HepG2 (cell line): Measurements from ENCODE around the gene SDR42E2. TPM values are rescaled to one million over a fixed set of nuclear protein-coding genes. Genes with fewer than 3 reads are reported as not detected.

Experiments used
- ADNP ChIP-seq: sonication (generic); formaldehyde crosslinking; IDR thresholded peaks from 2 replicates; pipeline ENCODE4 v1.4.0; 2020; ENCODE audit warnings: missing genetic modification reagents
- CBFB ChIP-seq: sonication (generic); formaldehyde crosslinking; IDR thresholded peaks from 2 replicates; pipeline ENCODE4 v1.4.0; 2020; ENCODE audit warnings: missing genetic modification reagents
- CEBPB ChIP-seq: IDR thresholded peaks from 2 replicates; pipeline ENCODE4 v1.6.1; 2011; ENCODE audit warnings: low read depth, low read length, improper control_type of control experiment, borderline replicate concordance
- GFI1 ChIP-seq: sonication (generic); formaldehyde crosslinking; IDR thresholded peaks from 2 replicates; pipeline ENCODE4 v1.5.0; 2020; ENCODE audit warnings: missing genetic modification reagents, mild to moderate bottlenecking, borderline replicate concordance
- GLI4 ChIP-seq: sonication (generic); formaldehyde crosslinking; IDR thresholded peaks from 2 replicates; pipeline ENCODE4 v1.5.1; 2020; ENCODE audit warnings: missing genetic modification reagents, mild to moderate bottlenecking, moderate library complexity, borderline replicate concordance
- KDM5B ChIP-seq: sonication (generic); formaldehyde crosslinking; IDR thresholded peaks from 2 replicates; pipeline ENCODE4 v1.4.0; 2020; ENCODE audit warnings: missing genetic modification reagents, mild to moderate bottlenecking, borderline replicate concordance
- MXI1 ChIP-seq: IDR thresholded peaks from 3 replicates; pipeline ENCODE4 v1.6.1; 2012; ENCODE audit warnings: low read depth, low read length, inconsistent platforms, borderline replicate concordance
- NFE2L2 ChIP-seq: fragments of 150-350 bp; IDR thresholded peaks from 2 replicates; pipeline ENCODE4 v1.6.1; 2014; ENCODE audit warnings: low read length
- ZNF552 ChIP-seq: sonication (generic); formaldehyde crosslinking; IDR thresholded peaks from 2 replicates; pipeline ENCODE4 v1.9.0; 2022; ENCODE audit warnings: missing genetic modification reagents, mild to moderate bottlenecking, borderline replicate concordance
- ZNF83 ChIP-seq: sonication (generic); formaldehyde crosslinking; IDR thresholded peaks from 2 replicates; pipeline ENCODE4 v1.4.0; 2020; ENCODE audit warnings: missing genetic modification reagents, mild to moderate bottlenecking, borderline replicate concordance
- polyA plus RNA-seq, 8 experiments: library from polyadenylated mRNA; depleted of rRNA in 3 of 8; stranded (reverse) in 7 of 8; unstranded in 1 of 8; fragments of >200 nt; fragmentation: Illumina TruSeq in 4 of 8; extraction: Trizol in 4 of 8; gene quantifications; 2 replicates each; pipeline versions ENCODE4 v1.2.1 to v1.2.3, GENCODE V29; 2011 to 2016; ENCODE audit warnings: low read depth in 4 of 8, missing spikeins in 1 of 8, mixed read lengths in 1 of 8; ENCODE audit not compliant: insufficient read depth in 1 of 8
- total RNA-seq, 5 experiments: library from RNA; depleted of rRNA; stranded (reverse); fragments of >200 nt; fragmentation: Illumina TruSeq; extraction: Trizol; gene quantifications; 2 replicates each; pipeline ENCODE4 v1.2.3, GENCODE V29; 2016; ENCODE audit warnings: low read depth in 1 of 5
- TF ChIP-seq, protein P1 (sequence below): sonication (generic); formaldehyde crosslinking; IDR thresholded peaks from 2 replicates; pipeline ENCODE4 v1.5.0; 2020; ENCODE audit warnings: mild to moderate bottlenecking, missing genetic modification reagents
- TF ChIP-seq, protein P2 (sequence below): sonication (generic); formaldehyde crosslinking; IDR thresholded peaks from 2 replicates; pipeline ENCODE4 v1.9.0; 2022; ENCODE audit warnings: missing genetic modification reagents, mild to moderate bottlenecking, borderline replicate concordance
- TF ChIP-seq, protein P3 (sequence below): IDR thresholded peaks from 2 replicates; pipeline ENCODE4 v1.6.1; 2016; ENCODE audit warnings: missing compliant biosample characterization, missing genetic modification reagents, borderline replicate concordance
- TF ChIP-seq, protein P4 (sequence below): IDR thresholded peaks from 2 replicates; pipeline ENCODE4 v1.6.1; 2016; ENCODE audit warnings: mild to moderate bottlenecking
- TF ChIP-seq, protein P5 (sequence below): sonication (generic); formaldehyde crosslinking; IDR thresholded peaks from 2 replicates; pipeline ENCODE4 v1.8.0; 2022; ENCODE audit warnings: mild to moderate bottlenecking, missing genetic modification reagents, borderline replicate concordance
- TF ChIP-seq, protein P6 (sequence below): sonication (generic); formaldehyde crosslinking; IDR thresholded peaks from 2 replicates; pipeline ENCODE4 v1.5.1; 2020; ENCODE audit warnings: missing genetic modification reagents, mild to moderate bottlenecking, borderline replicate concordance

The SDR42E2 gene
- total and polyA plus RNA-seq, 2 of the 13 experiments (the other 11 are each of a cell fraction or from before 2014, with no cell fraction given) = 0.05 to 0.11 TPM

DNA sequence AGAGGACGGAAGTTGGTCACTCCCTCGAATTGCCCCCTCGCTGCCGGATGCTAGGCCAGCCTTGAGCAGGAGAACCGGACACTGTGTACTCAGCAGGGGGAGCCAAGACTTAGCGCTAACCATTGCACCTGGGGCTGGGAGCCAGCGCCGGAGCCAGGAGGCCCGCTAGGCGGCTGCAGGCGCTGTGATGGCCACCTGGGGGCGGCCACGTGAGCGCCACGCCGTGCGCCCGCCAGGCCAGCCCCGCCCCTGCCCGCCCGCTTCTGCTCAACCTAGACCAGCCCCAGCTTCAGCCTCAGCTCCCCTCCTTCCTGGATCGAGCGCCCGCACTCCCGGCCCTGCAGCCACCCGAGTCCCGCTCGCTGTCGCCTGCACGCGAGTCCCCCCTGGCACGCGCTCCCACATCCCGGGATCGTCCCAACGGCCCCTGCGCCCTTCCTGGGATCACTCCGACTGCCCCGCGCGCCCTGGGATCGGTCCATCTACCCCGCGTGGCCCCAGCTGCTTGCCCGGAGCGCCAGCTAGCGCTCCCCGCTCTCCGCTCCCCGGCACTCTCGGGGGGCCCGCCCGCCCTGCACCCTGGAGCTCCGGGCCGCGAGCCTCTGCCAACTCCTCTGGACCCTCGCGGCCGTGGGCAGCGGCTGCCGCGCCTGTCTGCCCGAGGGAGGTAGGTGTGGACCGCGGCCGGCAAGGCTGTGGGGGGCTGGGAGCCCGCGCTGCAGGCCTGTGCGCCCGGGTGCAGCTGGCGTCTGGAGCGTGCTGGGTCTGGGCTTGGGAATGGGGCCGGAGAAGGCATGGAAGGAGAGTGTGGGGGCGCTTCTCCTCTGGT, 43.9 kb downstream of the SDR42E2 start, which contains the start of gene EEF2K (continued):
- TF ChIP-seq, protein P1, sequence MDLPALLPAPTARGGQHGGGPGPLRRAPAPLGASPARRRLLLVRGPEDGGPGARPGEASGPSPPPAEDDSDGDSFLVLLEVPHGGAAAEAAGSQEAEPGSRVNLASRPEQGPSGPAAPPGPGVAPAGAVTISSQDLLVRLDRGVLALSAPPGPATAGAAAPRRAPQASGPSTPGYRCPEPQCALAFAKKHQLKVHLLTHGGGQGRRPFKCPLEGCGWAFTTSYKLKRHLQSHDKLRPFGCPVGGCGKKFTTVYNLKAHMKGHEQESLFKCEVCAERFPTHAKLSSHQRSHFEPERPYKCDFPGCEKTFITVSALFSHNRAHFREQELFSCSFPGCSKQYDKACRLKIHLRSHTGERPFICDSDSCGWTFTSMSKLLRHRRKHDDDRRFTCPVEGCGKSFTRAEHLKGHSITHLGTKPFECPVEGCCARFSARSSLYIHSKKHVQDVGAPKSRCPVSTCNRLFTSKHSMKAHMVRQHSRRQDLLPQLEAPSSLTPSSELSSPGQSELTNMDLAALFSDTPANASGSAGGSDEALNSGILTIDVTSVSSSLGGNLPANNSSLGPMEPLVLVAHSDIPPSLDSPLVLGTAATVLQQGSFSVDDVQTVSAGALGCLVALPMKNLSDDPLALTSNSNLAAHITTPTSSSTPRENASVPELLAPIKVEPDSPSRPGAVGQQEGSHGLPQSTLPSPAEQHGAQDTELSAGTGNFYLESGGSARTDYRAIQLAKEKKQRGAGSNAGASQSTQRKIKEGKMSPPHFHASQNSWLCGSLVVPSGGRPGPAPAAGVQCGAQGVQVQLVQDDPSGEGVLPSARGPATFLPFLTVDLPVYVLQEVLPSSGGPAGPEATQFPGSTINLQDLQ (CRISPR knock-in tag) = peak; percentile 78; the same call in 1 of the 2 replicates
- TF ChIP-seq, protein P2, sequence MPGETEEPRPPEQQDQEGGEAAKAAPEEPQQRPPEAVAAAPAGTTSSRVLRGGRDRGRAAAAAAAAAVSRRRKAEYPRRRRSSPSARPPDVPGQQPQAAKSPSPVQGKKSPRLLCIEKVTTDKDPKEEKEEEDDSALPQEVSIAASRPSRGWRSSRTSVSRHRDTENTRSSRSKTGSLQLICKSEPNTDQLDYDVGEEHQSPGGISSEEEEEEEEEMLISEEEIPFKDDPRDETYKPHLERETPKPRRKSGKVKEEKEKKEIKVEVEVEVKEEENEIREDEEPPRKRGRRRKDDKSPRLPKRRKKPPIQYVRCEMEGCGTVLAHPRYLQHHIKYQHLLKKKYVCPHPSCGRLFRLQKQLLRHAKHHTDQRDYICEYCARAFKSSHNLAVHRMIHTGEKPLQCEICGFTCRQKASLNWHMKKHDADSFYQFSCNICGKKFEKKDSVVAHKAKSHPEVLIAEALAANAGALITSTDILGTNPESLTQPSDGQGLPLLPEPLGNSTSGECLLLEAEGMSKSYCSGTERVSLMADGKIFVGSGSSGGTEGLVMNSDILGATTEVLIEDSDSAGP = peak; percentile 97
- TF ChIP-seq, protein P3, sequence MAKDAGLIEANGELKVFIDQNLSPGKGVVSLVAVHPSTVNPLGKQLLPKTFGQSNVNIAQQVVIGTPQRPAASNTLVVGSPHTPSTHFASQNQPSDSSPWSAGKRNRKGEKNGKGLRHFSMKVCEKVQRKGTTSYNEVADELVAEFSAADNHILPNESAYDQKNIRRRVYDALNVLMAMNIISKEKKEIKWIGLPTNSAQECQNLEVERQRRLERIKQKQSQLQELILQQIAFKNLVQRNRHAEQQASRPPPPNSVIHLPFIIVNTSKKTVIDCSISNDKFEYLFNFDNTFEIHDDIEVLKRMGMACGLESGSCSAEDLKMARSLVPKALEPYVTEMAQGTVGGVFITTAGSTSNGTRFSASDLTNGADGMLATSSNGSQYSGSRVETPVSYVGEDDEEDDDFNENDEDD (CRISPR knock-in tag) = peak; percentile 94; the same call in 1 of the 2 replicates
- TF ChIP-seq CBFB (CRISPR knock-in tag) = peak; percentile 74
- TF ChIP-seq, protein P4, sequence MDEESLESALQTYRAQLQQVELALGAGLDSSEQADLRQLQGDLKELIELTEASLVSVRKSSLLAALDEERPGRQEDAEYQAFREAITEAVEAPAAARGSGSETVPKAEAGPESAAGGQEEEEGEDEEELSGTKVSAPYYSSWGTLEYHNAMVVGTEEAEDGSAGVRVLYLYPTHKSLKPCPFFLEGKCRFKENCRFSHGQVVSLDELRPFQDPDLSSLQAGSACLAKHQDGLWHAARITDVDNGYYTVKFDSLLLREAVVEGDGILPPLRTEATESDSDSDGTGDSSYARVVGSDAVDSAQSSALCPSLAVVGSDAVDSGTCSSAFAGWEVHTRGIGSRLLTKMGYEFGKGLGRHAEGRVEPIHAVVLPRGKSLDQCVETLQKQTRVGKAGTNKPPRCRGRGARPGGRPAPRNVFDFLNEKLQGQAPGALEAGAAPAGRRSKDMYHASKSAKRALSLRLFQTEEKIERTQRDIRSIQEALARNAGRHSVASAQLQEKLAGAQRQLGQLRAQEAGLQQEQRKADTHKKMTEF = peak; percentile 99
- TF ChIP-seq CEBPB = no peak
- TF ChIP-seq, protein P5, sequence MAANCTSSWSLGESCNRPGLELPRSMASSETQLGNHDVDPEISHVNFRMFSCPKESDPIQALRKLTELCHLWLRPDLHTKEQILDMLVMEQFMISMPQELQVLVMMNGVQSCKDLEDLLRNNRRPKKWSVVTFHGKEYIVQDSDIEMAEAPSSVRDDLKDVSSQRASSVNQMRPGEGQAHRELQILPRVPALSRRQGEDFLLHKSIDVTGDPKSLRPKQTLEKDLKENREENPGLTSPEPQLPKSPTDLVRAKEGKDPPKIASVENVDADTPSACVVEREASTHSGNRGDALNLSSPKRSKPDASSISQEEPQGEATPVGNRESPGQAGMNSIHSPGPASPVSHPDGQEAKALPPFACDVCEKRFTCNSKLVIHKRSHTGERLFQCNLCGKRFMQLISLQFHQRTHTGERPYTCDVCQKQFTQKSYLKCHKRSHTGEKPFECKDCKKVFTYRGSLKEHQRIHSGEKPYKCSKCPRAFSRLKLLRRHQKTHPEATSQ = peak; percentile 99
- peak; percentile 90 for TF ChIP-seq ZNF83
- TF ChIP-seq GLI4 = peak; percentile 78
- TF ChIP-seq NFE2L2 = no peak
- peak; percentile 93; the same call in 1 of the 2 replicates for TF ChIP-seq KDM5B
- peak; percentile 99 for TF ChIP-seq MXI1
- no peak for TF ChIP-seq ZNF552 (CRISPR knock-in tag)
- TF ChIP-seq, protein P6, sequence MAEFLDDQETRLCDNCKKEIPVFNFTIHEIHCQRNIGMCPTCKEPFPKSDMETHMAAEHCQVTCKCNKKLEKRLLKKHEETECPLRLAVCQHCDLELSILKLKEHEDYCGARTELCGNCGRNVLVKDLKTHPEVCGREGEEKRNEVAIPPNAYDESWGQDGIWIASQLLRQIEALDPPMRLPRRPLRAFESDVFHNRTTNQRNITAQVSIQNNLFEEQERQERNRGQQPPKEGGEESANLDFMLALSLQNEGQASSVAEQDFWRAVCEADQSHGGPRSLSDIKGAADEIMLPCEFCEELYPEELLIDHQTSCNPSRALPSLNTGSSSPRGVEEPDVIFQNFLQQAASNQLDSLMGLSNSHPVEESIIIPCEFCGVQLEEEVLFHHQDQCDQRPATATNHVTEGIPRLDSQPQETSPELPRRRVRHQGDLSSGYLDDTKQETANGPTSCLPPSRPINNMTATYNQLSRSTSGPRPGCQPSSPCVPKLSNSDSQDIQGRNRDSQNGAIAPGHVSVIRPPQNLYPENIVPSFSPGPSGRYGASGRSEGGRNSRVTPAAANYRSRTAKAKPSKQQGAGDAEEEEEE (CRISPR knock-in tag) = peak; percentile 71; the same call in 1 of the 2 replicates
- TF ChIP-seq ADNP (CRISPR knock-in tag) = peak; percentile 99
- TF ChIP-seq GFI1 (CRISPR knock-in tag) = peak; percentile 91
